WTC11 (cell line): ENCODE data around the gene ENAH. TPM values are rescaled to one million over a fixed set of nuclear protein-coding genes. Genes with fewer than 3 reads are reported as not detected.

Experiments used
- ATAC-seq: fragments of 200-7000 bp; cut with Tn5 transposase; 2 replicates; pipeline ENCODE4 v1.10.0; 2021; ENCODE audit warnings: mild to moderate bottlenecking, moderate library complexity
- CTCF ChIA-PET: fragments of 300-600 bp; sonication (Branson Sonifier 250); formaldehyde crosslinking; loops from one replicate; lab custom pipeline; 2021; ENCODE audit warnings: antibody characterized with exemption; lab: Charles Lee
- POLR2A ChIA-PET: fragments of 350-600 bp; sonication (Branson Sonifier 250); formaldehyde crosslinking; loops from one replicate; lab custom pipeline; 2021; ENCODE audit warnings: antibody characterized with exemption; lab: Charles Lee
- DNase-seq: peaks from one replicate; pipeline ENCODE4 v3.0.0; 2021; ENCODE audit warnings: low spot score
- H3K27ac Mint-ChIP-seq: 2 replicates; pipeline ENCODE4 v1.8.0; 2021; ENCODE audit warnings: mixed read lengths
- H3K27me3 Mint-ChIP-seq: 2 replicates; pipeline ENCODE4 v1.8.0; 2021; ENCODE audit warnings: low read depth, mild to moderate bottlenecking, moderate library complexity, mixed read lengths
- H3K36me3 Mint-ChIP-seq: 2 replicates; pipeline ENCODE4 v1.8.0; 2021; ENCODE audit warnings: mixed read lengths
- H3K4me1 Mint-ChIP-seq: 2 replicates; pipeline ENCODE4 v1.8.0; 2022; ENCODE audit warnings: mixed read lengths
- H3K4me3 Mint-ChIP-seq: 2 replicates; pipeline ENCODE4 v1.8.0; 2021; ENCODE audit warnings: mild to moderate bottlenecking, moderate library complexity, mixed read lengths
- H3K9me3 Mint-ChIP-seq: 2 replicates; pipeline ENCODE4 v1.8.0; 2021; ENCODE audit warnings: mixed read lengths
- AFF4 ChIP-seq: sonication (generic); formaldehyde crosslinking; IDR thresholded peaks from 2 replicates; pipeline ENCODE4 v1.8.1; 2023; ENCODE audit warnings: mild to moderate bottlenecking, missing genetic modification reagents, borderline replicate concordance
- CBFB ChIP-seq: sonication (generic); formaldehyde crosslinking; IDR thresholded peaks from 2 replicates; pipeline ENCODE4 v1.8.1; 2022; ENCODE audit warnings: mild to moderate bottlenecking, low read depth, missing genetic modification reagents
- E2F5 ChIP-seq: sonication (generic); formaldehyde crosslinking; IDR thresholded peaks from 2 replicates; pipeline ENCODE4 v1.8.1; 2022; ENCODE audit warnings: mild to moderate bottlenecking, moderate library complexity, missing genetic modification reagents
- GTF2I ChIP-seq: fragments of 250-450 bp; sonication (Bioruptor Pico); conservative IDR thresholded peaks from 2 replicates; pipeline ENCODE4 v1.4.0; 2021; ENCODE audit warnings: mild to moderate bottlenecking
- PREB ChIP-seq: sonication (generic); formaldehyde crosslinking; IDR thresholded peaks from 2 replicates; pipeline ENCODE4 v1.8.1; 2022; ENCODE audit warnings: mild to moderate bottlenecking, missing genetic modification reagents, moderate library complexity, borderline replicate concordance
- ZBTB43 ChIP-seq: sonication (generic); formaldehyde crosslinking; IDR thresholded peaks from 2 replicates; pipeline ENCODE4 v1.8.1; 2023; ENCODE audit warnings: mild to moderate bottlenecking, missing genetic modification reagents
- ZNF232 ChIP-seq: sonication (generic); formaldehyde crosslinking; IDR thresholded peaks from 2 replicates; pipeline ENCODE4 v1.8.0; 2022; ENCODE audit warnings: mild to moderate bottlenecking, missing genetic modification reagents
- ZNF281 ChIP-seq: sonication (generic); formaldehyde crosslinking; IDR thresholded peaks from 2 replicates; pipeline ENCODE4 v1.8.0; 2023; ENCODE audit warnings: mild to moderate bottlenecking, missing genetic modification reagents
- ZNF396 ChIP-seq: fragments of 250-450 bp; sonication (Bioruptor Pico); IDR thresholded peaks from 2 replicates; pipeline ENCODE4 v1.8.0; 2021; ENCODE audit warnings: mild to moderate bottlenecking, moderate library complexity, borderline replicate concordance
- ZNF416 ChIP-seq: fragments of 250-450 bp; sonication (Bioruptor Pico); IDR thresholded peaks from 2 replicates; pipeline ENCODE4 v1.9.0; 2021; ENCODE audit warnings: mild to moderate bottlenecking, inconsistent platforms
- total RNA-seq: library from RNA; stranded (reverse); gene quantifications from 3 replicates; pipeline ENCODE4 v1.2.3, GENCODE V29; 2021

ENAH gene
- total RNA-seq, 1 experiment from 2014 or later = 227 TPM

- no peak for TF ChIP-seq AFF4
- no peak for TF ChIP-seq PREB (CRISPR knock-in tag)
- no peak for TF ChIP-seq E2F5
- no peak for TF ChIP-seq ZNF396 (CRISPR knock-in tag)
- no peak for TF ChIP-seq ZNF281
- Mint-ChIP-seq H3K36me3 (peaks cover 5% of the 10 kb centered on the region; the same call in 1 of the 2 replicates), H3K4me1 (peaks cover 62% of the 10 kb centered on the region), H3K4me3 (no peak overlapping the region), H3K9me3 (no peaks in the 10 kb centered on the region), H3K27me3 (no peaks in the 10 kb centered on the region), H3K27ac (peak overlapping the region; percentile 27; the same call in 1 of the 2 replicates)
- CTCF ChIA-PET = interaction anchor here (1.1 to 1.2 kb wide), 2 partner anchors 74 to 191 kb away, joined by 3 read pairs; no protein-coding TSS in a partner anchor
- POLR2A ChIA-PET = no interaction called here
- DNase-seq (no peak), ATAC-seq (no peak)
These were observed 71.7 kb downstream of the ENAH start for GRCh38 chr1:225581186-225581585.

- no peaks in the 10 kb centered on the region for H3K27me3 Mint-ChIP-seq
- no peaks in the 10 kb centered on the region for H3K9me3 Mint-ChIP-seq
- POLR2A ChIA-PET = interaction anchor here (1.0 kb wide), 1 partner anchor 8 kb away, joined by 3 read pairs; no protein-coding TSS in a partner anchor
- H3K27ac Mint-ChIP-seq = peak overlapping the region; percentile 30
- peaks cover 5% of the 10 kb centered on the region; the same call in 1 of the 2 replicates for H3K36me3 Mint-ChIP-seq
- CTCF ChIA-PET = interaction anchor here (0.7 to 1.2 kb wide), 5 partner anchors 16 to 106 kb away, joined by 3 to 5 read pairs (median 3); no protein-coding TSS in a partner anchor
- no peak for ATAC-seq
- H3K4me3 Mint-ChIP-seq = no peak overlapping the region
- peaks cover 62% of the 10 kb centered on the region for H3K4me1 Mint-ChIP-seq
- no peak for DNase-seq
- TF ChIP-seq PREB (CRISPR knock-in tag) (no peak), CBFB (CRISPR knock-in tag) (no peak), ZBTB43 (CRISPR knock-in tag) (no peak), GTF2I (CRISPR knock-in tag) (no peak), ZNF232 (CRISPR knock-in tag) (no peak), ZNF416 (no peak)
These were observed 72.5 kb downstream of the ENAH start for GRCh38 chr1:225580238-225581099.
